Psoas muscle (tissue), 8 donors: ENCODE measurements around the gene LANCL1. TPM values are rescaled to one million over a fixed set of nuclear protein-coding genes. Genes with fewer than 3 reads are reported as not detected.

Experiments
- ATAC-seq, 4 donors: fragments of 200-7000 bp; cut with Tn5 transposase; one replicate each; pipeline ENCODE4 v1.9.1; 2020; ENCODE audit warnings: moderate library complexity in 3 of 4, mild to moderate bottlenecking in 2 of 4
- DNase-seq, 2 donors: peaks; one replicate each; pipeline ENCODE4 v3.0.0-alpha.2; 2020
- H3K27ac ChIP-seq: fragments of 200-600 bp; one replicate; pipeline ENCODE4 v1.8.0; 2022
- H3K27me3 ChIP-seq, 3 donors: fragments of 200-600 bp in 1 of 3; one replicate each; pipeline versions ENCODE4 v1.6.1 to v1.8.0; 2013 to 2022; ENCODE audit warnings: low read length in 2 of 3, mild to moderate bottlenecking in 2 of 3, moderate library complexity in 1 of 3; ENCODE audit not compliant: insufficient read depth in 3 of 3
- H3K36me3 ChIP-seq, 2 donors: fragments of 200-600 bp in 1 of 2; one replicate each; pipeline versions ENCODE4 v1.6.1 to v1.8.0; 2013 to 2022; ENCODE audit warnings: low read depth in 1 of 2, mild to moderate bottlenecking in 1 of 2, moderate library complexity in 1 of 2; ENCODE audit not compliant: insufficient read depth in 1 of 2
- H3K4me1 ChIP-seq: fragments of 200-600 bp; one replicate; pipeline ENCODE4 v1.8.0; 2022
- H3K4me3 ChIP-seq: fragments of 200-600 bp; one replicate; pipeline ENCODE4 v1.8.0; 2022; ENCODE audit warnings: mild to moderate bottlenecking
- H3K9me3 ChIP-seq: fragments of 200-600 bp; one replicate; pipeline ENCODE4 v1.8.0; 2022
- CTCF ChIP-seq: fragments of 200-600 bp; IDR thresholded peaks from one replicate; pipeline ENCODE4 v1.8.0; 2022; ENCODE audit warnings: antibody characterized with exemption
- WGBS, 3 donors: extraction: QIAGEN DNeasy Blood & Tissue Kit; methylation state at CpG; one replicate each; pipeline versions ENCODE4 v1.1.6 to v1.1.7; 2013; 5-methylcytosine and 5-hydroxymethylcytosine counted together
- intact Hi-C, 2 donors: fragments of 100-400 bp; cut with DNase I; formaldehyde crosslinking; loops; one replicate each; pipeline versions ENCODE4 v1.11.0 to v1.14.2; 2022
- long read RNA-seq, 2 donors: library from polyadenylated mRNA; unstranded; transcript quantifications; one replicate each; pipeline ENCODE4 v2.0.0, GENCODE V29; 2021
- polyA plus RNA-seq, 3 donors: library from polyadenylated mRNA; stranded (reverse); fragments of 200-250 nt; gene quantifications; one replicate each; pipeline ENCODE4 v1.2.3, GENCODE V29; 2013
- total RNA-seq, 4 donors: library from RNA; stranded (reverse); fragmentation: NEBNext Ultra II Directional in 2 of 4; extraction: Animal tissue kit (Norgen Biotek cat#: 25700) in 2 of 4; gene quantifications; one replicate each; pipeline versions ENCODE4 v1.2.1 to v1.2.4, GENCODE V29; 2021 to 2023
- donor health status: healthy with polysubstance abuse.
- donor health status: DM: no; HTN: no; CAD: no; lungs with moderate emphysema.
- donor health status: Bipolar disorder and iron deficiency.
- donor health status: healthy.
- donor health status: DM: yes; HTN: yes; CAD: no.
- donor health status: DM: no; HTN: no; CAD: no.
- donor health status: DM: no; HTN: no; CAD: no.
- donor health status: DM: yes; HTN: yes; CAD: no.

The LANCL1 gene, protein sequence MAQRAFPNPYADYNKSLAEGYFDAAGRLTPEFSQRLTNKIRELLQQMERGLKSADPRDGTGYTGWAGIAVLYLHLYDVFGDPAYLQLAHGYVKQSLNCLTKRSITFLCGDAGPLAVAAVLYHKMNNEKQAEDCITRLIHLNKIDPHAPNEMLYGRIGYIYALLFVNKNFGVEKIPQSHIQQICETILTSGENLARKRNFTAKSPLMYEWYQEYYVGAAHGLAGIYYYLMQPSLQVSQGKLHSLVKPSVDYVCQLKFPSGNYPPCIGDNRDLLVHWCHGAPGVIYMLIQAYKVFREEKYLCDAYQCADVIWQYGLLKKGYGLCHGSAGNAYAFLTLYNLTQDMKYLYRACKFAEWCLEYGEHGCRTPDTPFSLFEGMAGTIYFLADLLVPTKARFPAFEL
- 10 to 100 TPM; 28.3 to 41.0 (median 38.8) TPM for total RNA-seq
- polyA plus RNA-seq = 10 to 100 TPM in 2 of 3 donors, 1 to 10 TPM in 1; 8.8 to 36.0 (median 14.4) TPM
- long read RNA-seq, donor 1, full-length matches to known transcripts = 17 of 23 reads
- long read RNA-seq, donor 1, partial matches to known transcripts = 2 of 23 reads
- long read RNA-seq, donor 1, other reads (novel, unspliced or antisense) = 4 of 23 reads
- long read RNA-seq, donor 2, full-length matches to known transcripts = 32 of 45 reads
- long read RNA-seq, donor 2, partial matches to known transcripts = 5 of 45 reads
- long read RNA-seq, donor 2, other reads (novel, unspliced or antisense) = 8 of 45 reads

DNA sequence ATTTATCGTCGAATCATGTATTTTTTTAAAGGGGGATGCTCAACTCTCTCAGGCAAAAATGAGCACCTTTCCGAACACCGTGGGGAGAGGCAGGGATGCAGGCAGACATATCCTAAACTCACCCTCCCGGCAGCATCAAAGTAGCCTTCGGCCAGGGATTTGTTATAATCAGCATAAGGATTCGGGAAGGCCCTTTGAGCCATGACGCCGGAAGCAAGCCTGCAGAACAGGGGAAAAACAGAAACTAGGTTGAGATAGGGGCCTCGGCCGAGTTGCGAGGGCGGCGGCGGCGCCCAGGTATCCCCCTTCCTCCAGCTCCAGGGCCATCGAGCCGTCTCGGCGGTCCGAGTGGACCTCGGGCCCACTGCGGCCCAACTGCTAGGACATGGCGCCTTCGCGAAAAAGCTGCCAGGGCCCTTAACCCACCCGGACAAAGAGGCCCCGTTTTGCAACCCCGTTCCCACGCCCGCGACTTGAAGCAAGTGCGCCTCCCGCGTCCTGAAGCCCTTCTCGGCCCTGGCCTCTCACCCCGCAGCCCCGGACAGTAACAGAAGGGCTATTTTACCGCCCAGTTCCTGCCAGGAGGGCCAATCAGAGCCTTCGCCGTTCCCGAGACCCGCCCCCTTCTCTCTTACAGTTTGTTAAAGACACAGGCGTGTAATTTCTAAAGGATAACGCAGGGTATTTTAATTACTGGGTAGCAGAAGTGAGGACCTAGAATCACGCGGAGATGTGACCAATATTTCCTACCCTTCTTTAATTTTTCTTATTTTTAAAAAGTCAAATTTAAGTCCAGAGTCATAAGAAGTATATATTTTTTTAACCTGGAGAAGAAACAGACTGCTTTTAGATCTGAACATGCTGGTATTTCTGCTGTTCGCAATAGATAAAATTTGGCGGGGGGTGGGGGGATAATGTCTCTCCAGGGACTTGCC, at the start of gene LANCL1:
LANCL1 (minus strand) TSS at position 566 of the 935 bp plus-strand sequence; CDS start at position 203, 363 bp downstream.
- peak; percentile 99 to 100 (median 100) for ATAC-seq

GRCh38 chr2:210524533-210524932, 48.0 kb upstream of the LANCL1 start:
- intact Hi-C loops = no loop called here
- no peak overlapping the region for H3K27ac ChIP-seq
- TF ChIP-seq CTCF = no peak
- no peaks in the 10 kb centered on the region for H3K27me3 ChIP-seq
- no peak for DNase-seq
- no peaks in the 10 kb centered on the region for H3K36me3 ChIP-seq
- H3K4me1 ChIP-seq = no peaks in the 10 kb centered on the region
- H3K4me3 ChIP-seq = no peak overlapping the region
- H3K9me3 ChIP-seq = no peaks in the 10 kb centered on the region
- ATAC-seq = no peak

More for the DNA sequence above, at the start of gene LANCL1:
- no peaks in the 10 kb centered on the region for H3K9me3 ChIP-seq
- 0 to 1% (median 0%) methylated on average over 49 of the region's 49 CpGs for WGBS, 3 donors
- peak within 1 kb of the TSS; percentile 95 for H3K4me3 ChIP-seq
- H3K4me1 ChIP-seq = peaks cover 21% of the 10 kb centered on the region
- peak within 1 kb of the TSS; percentile 82 for H3K27ac ChIP-seq
- peaks cover 0 to 14% of the 10 kb centered on the region in 2 donors for H3K36me3 ChIP-seq
- no peaks in the 10 kb centered on the region for H3K27me3 ChIP-seq
- intact Hi-C loops = no loop called here
- DNase-seq = peak; percentile 90 to 94
- no peak for TF ChIP-seq CTCF

DNA sequence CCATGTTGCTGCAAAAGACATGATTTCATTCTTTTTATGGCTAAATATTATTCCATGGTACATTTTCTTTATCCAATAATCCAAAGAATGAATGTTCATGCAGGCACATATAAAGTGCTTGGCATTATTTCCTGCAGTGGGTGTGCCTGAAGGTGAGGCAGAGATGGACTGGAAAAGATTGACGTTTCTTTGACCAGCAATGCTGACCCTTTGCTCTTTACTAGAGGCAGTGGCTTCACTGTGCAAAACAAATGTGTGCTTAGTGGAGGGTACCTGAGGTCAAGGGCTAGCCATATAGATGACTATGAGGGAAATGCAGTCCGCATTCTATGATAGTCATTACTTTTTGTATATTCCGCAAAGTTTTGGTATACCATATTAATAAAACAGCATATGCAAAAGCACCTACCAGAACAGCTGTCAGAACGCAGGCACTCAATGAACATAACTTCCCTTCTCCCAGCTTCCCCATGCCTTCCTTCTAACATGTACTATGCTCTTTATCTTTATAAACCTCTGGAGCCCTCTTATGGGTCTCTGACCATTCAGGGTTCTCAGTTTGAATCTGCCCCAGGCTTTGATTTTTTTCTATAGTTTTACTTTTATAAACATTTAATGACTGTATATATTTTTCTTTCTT, 47.2 kb upstream of the LANCL1 start:
- TF ChIP-seq CTCF = no peak
- ATAC-seq = no peak
- no peak for DNase-seq
- intact Hi-C loops = no loop called here
- no peak overlapping the region for H3K4me3 ChIP-seq
- no peaks in the 10 kb centered on the region for H3K27me3 ChIP-seq
- H3K9me3 ChIP-seq = no peaks in the 10 kb centered on the region
- H3K36me3 ChIP-seq = no peaks in the 10 kb centered on the region
- H3K27ac ChIP-seq = no peak overlapping the region
- H3K4me1 ChIP-seq = no peaks in the 10 kb centered on the region
- 82 to 89% (median 86%) methylated on average over 4 of the region's 4 CpGs for WGBS, 3 donors

GRCh38 chr2:210522399-210522798, 45.8 kb upstream of the LANCL1 start:
- Histone ChIP-seq H3K36me3 (no peaks in the 10 kb centered on the region), H3K4me3 (no peak overlapping the region), H3K27me3 (no peaks in the 10 kb centered on the region), H3K27ac (no peak overlapping the region), H3K4me1 (no peaks in the 10 kb centered on the region), H3K9me3 (no peaks in the 10 kb centered on the region)
- no peak for ATAC-seq
- intact Hi-C loops = no loop called here
- no peak for DNase-seq
- no peak for TF ChIP-seq CTCF
